H1 (cell line): Measurements from ENCODE around the gene SLC26A8. TPM values are rescaled to one million over a fixed set of nuclear protein-coding genes. Genes with fewer than 3 reads are reported as not detected.

Experiments
- CTCF ChIA-PET: fragments of 300-600 bp; sonication (Branson Sonifier 250); formaldehyde crosslinking; loops from one replicate; lab custom pipeline; 2021; ENCODE audit not compliant: partially characterized antibody; lab: Charles Lee
- POLR2A ChIA-PET: fragments of 300-600 bp; sonication (Branson Sonifier 250); formaldehyde crosslinking; loops from one replicate; lab custom pipeline; 2021; ENCODE audit warnings: inconsistent platforms; ENCODE audit not compliant: partially characterized antibody; lab: Charles Lee
- DNase-seq, 2 experiments: peaks; one replicate each; pipeline versions ENCODE4 v3.0.0 to v3.0.0-alpha.2; 2010 to 2022; ENCODE audit warnings: low spot score in 2 of 2, low read depth in 1 of 2, mixed read lengths in 1 of 2
- FAIRE-seq: peaks from 2 replicates; lab custom pipeline; 2011; peaks lifted over from hg19 to GRCh38; lab: Jason Lieb, UNC
- H2AFZ ChIP-seq: 2 replicates; pipeline ENCODE4 v1.8.1; 2012; ENCODE audit warnings: low read length, inconsistent platforms
- H2AK5ac ChIP-seq: 2 replicates; pipeline ENCODE4 v1.6.1; 2013; ENCODE audit warnings: low read depth, low read length
- H2BK120ac ChIP-seq: replicated peaks from 2 replicates; pipeline ENCODE3; 2013; ENCODE audit warnings: low read depth, low read length, inconsistent platforms
- H2BK12ac ChIP-seq: 2 replicates; pipeline ENCODE4 v1.6.1; 2013; ENCODE audit warnings: low read depth, low read length
- H2BK15ac ChIP-seq: 2 replicates; pipeline ENCODE4 v1.6.1; 2013; ENCODE audit warnings: low read length
- H2BK20ac ChIP-seq: 2 replicates; pipeline ENCODE4 v1.6.1; 2013; ENCODE audit warnings: low read length
- H2BK5ac ChIP-seq: 2 replicates; pipeline ENCODE4 v1.6.1; 2013; ENCODE audit warnings: low read depth, low read length
- H3K14ac ChIP-seq: 2 replicates; pipeline ENCODE4 v1.6.1; 2013; ENCODE audit warnings: inconsistent platforms; ENCODE audit not compliant: insufficient read length
- H3K18ac ChIP-seq: 2 replicates; pipeline ENCODE4 v1.6.1; 2013; ENCODE audit warnings: low read length; ENCODE audit errors: extremely low read depth
- H3K23ac ChIP-seq: 2 replicates; pipeline ENCODE4 v1.6.1; 2013; ENCODE audit warnings: inconsistent platforms; ENCODE audit not compliant: insufficient read length
- H3K23me2 ChIP-seq: 2 replicates; pipeline ENCODE4 v1.6.1; 2013; ENCODE audit warnings: low read depth, low read length
- H3K27ac ChIP-seq: 2 replicates; pipeline ENCODE4 v1.6.1; 2011; ENCODE audit warnings: low read depth, low read length, inconsistent platforms
- H3K27me3 ChIP-seq, 4 experiments: replicated peaks in 1 of 4; 1 replicate in 1 of 4; 2 replicates in 3 of 4; pipeline versions ENCODE4 v1.6.1 to v1.8.1; 2011 to 2013; ENCODE audit warnings: low read length in 3 of 4, mild to moderate bottlenecking in 3 of 4, inconsistent platforms in 2 of 4, mixed read lengths in 2 of 4, moderate library complexity in 1 of 4; ENCODE audit not compliant: control insufficient read depth in 3 of 4, insufficient read depth in 3 of 4; ENCODE audit errors: extremely low read depth in 1 of 4
- H3K36me3 ChIP-seq, 4 experiments: 2 replicates each; pipeline versions ENCODE4 v1.6.1 to v1.8.1; 2011 to 2013; ENCODE audit warnings: mild to moderate bottlenecking in 4 of 4, low read length in 3 of 4, moderate library complexity in 2 of 4, control low read depth in 1 of 4, inconsistent platforms in 1 of 4; ENCODE audit not compliant: insufficient read depth in 4 of 4, control insufficient read depth in 2 of 4
- H3K4ac ChIP-seq: replicated peaks from 2 replicates; pipeline ENCODE3; 2013; ENCODE audit warnings: low read length, low read depth, mixed read lengths, inconsistent platforms; ENCODE audit not compliant: insufficient read length
- H3K4me1 ChIP-seq, 4 experiments: replicated peaks in 1 of 4; 1 replicate in 1 of 4; 2 replicates in 3 of 4; pipeline versions ENCODE4 v1.6.1 to v1.8.1; 2011 to 2013; ENCODE audit warnings: low read length in 3 of 4, inconsistent platforms in 2 of 4, mixed read lengths in 1 of 4; ENCODE audit not compliant: insufficient read depth in 4 of 4, control insufficient read depth in 3 of 4
- H3K4me2 ChIP-seq, 2 experiments: 2 replicates each; pipeline versions ENCODE4 v1.6.1 to v1.8.1; 2011 to 2013; ENCODE audit warnings: low read depth in 2 of 2, low read length in 2 of 2, control low read depth in 1 of 2, inconsistent platforms in 1 of 2, mild to moderate bottlenecking in 1 of 2; ENCODE audit not compliant: insufficient read depth in 1 of 2
- H3K4me3 ChIP-seq, 4 experiments: fragments of 200-600, 300-600 bp in 1 of 4; sonication (generic), shearing (Covaris generic), sonication (Bioruptor Twin) in 1 of 4; 2 replicates each; pipeline versions ENCODE4 v1.5.1 to v1.8.1; 2011 to 2016; ENCODE audit warnings: low read length in 4 of 4, low read depth in 3 of 4, control low read depth in 2 of 4, inconsistent platforms in 2 of 4, mild to moderate bottlenecking in 2 of 4, mixed read lengths in 1 of 4, moderate library complexity in 1 of 4; ENCODE audit not compliant: insufficient read depth in 2 of 4; ENCODE audit errors: extremely low read depth in 1 of 4
- H3K56ac ChIP-seq: replicated peaks from 2 replicates; pipeline ENCODE3; 2013; ENCODE audit warnings: low read depth, mild to moderate bottlenecking, mixed read lengths, low read length, inconsistent platforms; ENCODE audit not compliant: insufficient read length
- H3K79me1 ChIP-seq: 2 replicates; pipeline ENCODE4 v1.6.1; 2013; ENCODE audit warnings: low read depth, low read length, control low read depth
- H3K79me2 ChIP-seq, 2 experiments: 2 replicates each; pipeline versions ENCODE4 v1.6.1 to v1.8.1; 2012 to 2013; ENCODE audit warnings: low read length in 2 of 2, mild to moderate bottlenecking in 2 of 2, inconsistent platforms in 1 of 2; ENCODE audit not compliant: insufficient read depth in 2 of 2, control insufficient read depth in 1 of 2
- H3K9ac ChIP-seq, 4 experiments: replicated peaks in 1 of 4; 1 replicate in 1 of 4; 2 replicates in 3 of 4; pipeline versions ENCODE4 v1.6.1 to v1.8.1; 2011 to 2013; ENCODE audit warnings: low read depth in 3 of 4, low read length in 3 of 4, control low read depth in 2 of 4, mild to moderate bottlenecking in 2 of 4, moderate library complexity in 2 of 4, inconsistent platforms in 1 of 4; ENCODE audit errors: extremely low read depth in 1 of 4
- H3K9me3 ChIP-seq, 2 experiments: 2 replicates each; pipeline versions ENCODE4 v1.6.1 to v1.8.1; 2012 to 2013; ENCODE audit warnings: mild to moderate bottlenecking in 2 of 2, moderate library complexity in 2 of 2, control low read depth in 1 of 2, inconsistent platforms in 1 of 2, low read depth in 1 of 2, low read length in 1 of 2, mixed read lengths in 1 of 2; ENCODE audit not compliant: insufficient read depth in 2 of 2
- H4K20me1 ChIP-seq, 2 experiments: replicated peaks in 1 of 2; 2 replicates each; pipeline versions ENCODE3 to v1.8.1; 2011 to 2013; ENCODE audit warnings: inconsistent platforms in 2 of 2, low read length in 2 of 2, mild to moderate bottlenecking in 1 of 2; ENCODE audit not compliant: insufficient read depth in 2 of 2, control insufficient read depth in 1 of 2
- H4K5ac ChIP-seq: 2 replicates; pipeline ENCODE4 v1.6.1; 2013; ENCODE audit warnings: low read length, low read depth, mixed read lengths, inconsistent platforms; ENCODE audit not compliant: insufficient read length
- H4K8ac ChIP-seq: 2 replicates; pipeline ENCODE4 v1.8.0; 2013; ENCODE audit warnings: mild to moderate bottlenecking, moderate library complexity, low read length, inconsistent platforms; ENCODE audit not compliant: insufficient read depth; ENCODE audit errors: extremely low read depth
- H4K91ac ChIP-seq: replicated peaks from 2 replicates; pipeline ENCODE3; 2013; ENCODE audit warnings: low read length, mixed read lengths, inconsistent platforms; ENCODE audit not compliant: insufficient read length
- BCL11A ChIP-seq, 2 experiments: IDR thresholded peaks; one replicate each; pipeline ENCODE4 v1.6.1; 2011; ENCODE audit warnings: low read depth in 2 of 2, low read length in 2 of 2, mild to moderate bottlenecking in 2 of 2
- CREB1 ChIP-seq: IDR thresholded peaks from 2 replicates; pipeline ENCODE4 v1.6.1; 2012; ENCODE audit warnings: inconsistent platforms
- GABPA ChIP-seq: IDR thresholded peaks from 2 replicates; pipeline ENCODE4 v1.6.1; 2011; ENCODE audit warnings: mild to moderate bottlenecking, low read length, moderate library complexity, borderline replicate concordance; ENCODE audit not compliant: insufficient read depth
- HDAC6 ChIP-seq: IDR thresholded peaks from one replicate; pipeline ENCODE4 v1.7.1; 2012; ENCODE audit warnings: low read depth, mild to moderate bottlenecking, inconsistent platforms, low read length, moderate library complexity
- JUN ChIP-seq: IDR thresholded peaks from 2 replicates; pipeline ENCODE4 v1.6.1; 2011; ENCODE audit warnings: low read depth, mild to moderate bottlenecking, improper control_type of control experiment, low read length
- KDM1A ChIP-seq: fragments of 200-600, 300-600 bp; sonication (generic); IDR thresholded peaks from 2 replicates; pipeline ENCODE4 v1.7.1; 2016; ENCODE audit warnings: mild to moderate bottlenecking, low read length, borderline replicate concordance
- KDM5A ChIP-seq: fragments of 200-600 bp; IDR thresholded peaks from 2 replicates; pipeline ENCODE4 v1.7.1; 2012; ENCODE audit warnings: mild to moderate bottlenecking, low read length, inconsistent platforms, mixed read lengths
- POLR2A ChIP-seq, 2 experiments: IDR thresholded peaks; 1 replicate in 1 of 2; 2 replicates in 1 of 2; pipeline ENCODE4 v1.6.1; 2011; ENCODE audit warnings: low read depth in 2 of 2, low read length in 2 of 2, mild to moderate bottlenecking in 2 of 2; ENCODE audit errors: control extremely low read depth in 1 of 2
- POLR2AphosphoS5 ChIP-seq: IDR thresholded peaks from 2 replicates; pipeline ENCODE4 v1.6.1; 2011; ENCODE audit warnings: low read depth, low read length
- RFX5 ChIP-seq: IDR thresholded peaks from 2 replicates; pipeline ENCODE4 v1.6.1; 2011; ENCODE audit warnings: low read depth, low read length, improper control_type of control experiment, borderline replicate concordance
- SAP30 ChIP-seq: fragments of 300-600 bp; sonication (generic); IDR thresholded peaks from 2 replicates; pipeline ENCODE4 v1.7.1; 2012; ENCODE audit warnings: low read length, moderate library complexity, mild to moderate bottlenecking, inconsistent platforms; ENCODE audit not compliant: insufficient read depth, insufficient replicate concordance
- SIN3A ChIP-seq, 2 experiments: IDR thresholded peaks in 1 of 2; conservative IDR thresholded peaks in 1 of 2; 2 replicates each; pipeline ENCODE4 v1.6.1; 2011 to 2012; ENCODE audit warnings: low read length in 2 of 2, improper control_type of control experiment in 1 of 2, low read depth in 1 of 2, mild to moderate bottlenecking in 1 of 2
- SP4 ChIP-seq: IDR thresholded peaks from 2 replicates; pipeline ENCODE4 v1.6.1; 2012; ENCODE audit warnings: low read length, inconsistent platforms
- YY1 ChIP-seq: IDR thresholded peaks from 2 replicates; pipeline ENCODE4 v1.6.1; 2011; ENCODE audit warnings: low read depth, mild to moderate bottlenecking, low read length
- ZNF274 ChIP-seq: IDR thresholded peaks from 2 replicates; pipeline ENCODE4 v1.7.0; 2012; ENCODE audit warnings: low read length, borderline replicate concordance; ENCODE audit errors: extremely low read depth
- WGBS, 2 experiments: shearing (Covaris generic) in 1 of 2; methylation state at CpG; one replicate each; pipeline versions ENCODE4 v1.1.6 to v1.1.7; 2013 to 2015; ENCODE audit warnings: low lambda C conversion rate in 2 of 2, mixed read lengths in 2 of 2, inconsistent platforms in 1 of 2, low coverage in 1 of 2, missing lambda C conversion rate in 1 of 2; ENCODE audit not compliant: insufficient replicate concordance in 2 of 2, insufficient coverage in 1 of 2, insufficient read length in 1 of 2; ENCODE audit errors: extremely low coverage in 1 of 2, missing lambda C conversion rate in 1 of 2; 5-methylcytosine and 5-hydroxymethylcytosine counted together
- polyA plus RNA-seq, 7 experiments: library from polyadenylated mRNA; depleted of rRNA in 3 of 7; stranded (reverse) in 5 of 7; unstranded in 2 of 7; fragments of >200 nt in 5 of 7; fragments of 200-250 nt in 2 of 7; gene quantifications; 1 replicate in 5 of 7; 2 replicates in 1 of 7; 4 replicates in 1 of 7; pipeline versions ENCODE4 v1.2.1 to v1.2.3, GENCODE V29; 2011 to 2013; ENCODE audit warnings: missing spikeins in 2 of 7, mixed read lengths in 2 of 7
- total RNA-seq: library from RNA; stranded (reverse); fragmentation: NEBNext Ultra II Directional; extraction: Animal tissue kit (Norgen Biotek cat#: 25700); gene quantifications from 2 replicates; pipeline ENCODE4 v1.2.1, GENCODE V29; 2021

The SLC26A8 gene
- total and polyA plus RNA-seq, 2 of the 8 experiments (the other 6 are each of a cell fraction or from before 2014, with no cell fraction given), result 0.56 to 0.57 TPM

DNA sequence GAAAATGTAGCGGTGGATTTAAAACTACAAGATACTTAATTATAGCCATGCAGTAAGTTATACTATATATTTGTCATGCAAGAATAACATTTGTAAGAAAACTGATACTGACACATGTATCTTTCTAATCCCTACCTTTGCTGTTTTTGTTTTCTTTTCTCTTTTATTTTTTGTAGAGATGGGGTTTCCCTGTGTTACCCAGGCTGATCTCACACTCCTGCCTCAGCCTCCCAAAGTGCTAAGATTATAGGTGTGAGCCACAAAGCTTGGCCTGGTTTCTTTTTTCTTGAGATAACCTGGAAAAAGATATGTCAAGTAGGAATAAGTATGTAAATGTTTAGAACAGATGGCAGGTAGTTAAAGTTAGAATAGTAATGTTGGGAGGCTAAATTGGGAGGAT is 47.3 kb upstream of the SLC26A8 start:
- Histone ChIP-seq H4K91ac (no peak overlapping the region), H3K9me3 (no peaks in the 10 kb centered on the region), H3K27ac (no peak overlapping the region), H3K79me1 (no peaks in the 10 kb centered on the region), H3K23me2 (no peaks in the 10 kb centered on the region), H3K27me3 (no peaks in the 10 kb centered on the region), H2AK5ac (no peak overlapping the region), H2BK15ac (no peak overlapping the region), H3K36me3 (peaks cover 0 to 2% (median under 1%) of the 10 kb centered on the region in 4 experiments; a peak in 1 of 8 replicates), H3K79me2 (peaks cover 0 to 11% of the 10 kb centered on the region in 2 experiments; a peak in 2 of 4 replicates), H3K14ac (no peak overlapping the region), H3K9ac (no peak overlapping the region), H3K4ac (no peak overlapping the region), H3K56ac (no peak overlapping the region), H3K4me1 (no peaks in the 10 kb centered on the region), H2AFZ (no peak overlapping the region), H2BK20ac (no peak overlapping the region), H4K5ac (no peak overlapping the region), H4K20me1 (peaks cover 0 to 2% of the 10 kb centered on the region in 2 experiments), H3K23ac (no peak overlapping the region), H2BK12ac (no peak overlapping the region), H3K4me3 (no peak overlapping the region), H3K18ac (no peak overlapping the region), H3K4me2 (no peak overlapping the region), H2BK5ac (no peak overlapping the region), H2BK120ac (no peak overlapping the region), H4K8ac (no peak overlapping the region)
- CTCF ChIA-PET, result no interaction called here
- FAIRE-seq (no peak), DNase-seq (no peak)
- 100% methylated on average over 1 of the region's 1 CpG; no CpG with 5 or more reads in 1 of the 2 experiments for WGBS, 2 experiments
- POLR2A ChIA-PET, result no interaction called here
- no peak for TF ChIP-seq GABPA
- no peak for TF ChIP-seq SIN3A (conservative IDR thresholded peaks at IDR 0.05 in 1 of 2, IDR thresholded peaks at IDR 0.05 in 1 of 2; ENCODE audit: low read depth in 1 of 2, low read length in 2 of 2)
- TF ChIP-seq KDM5A, result no peak
- TF ChIP-seq POLR2AphosphoS5, result no peak
- no peak for TF ChIP-seq RFX5
- TF ChIP-seq SAP30, result no peak
- TF ChIP-seq HDAC6, result no peak
- TF ChIP-seq ZNF274, result no peak
- no peak for TF ChIP-seq KDM1A
- TF ChIP-seq POLR2A (IDR thresholded peaks at IDR 0.05; ENCODE audit: control extremely low read depth in 1 of 2, low read depth in 2 of 2, low read length in 2 of 2), result no peak
- no peak for TF ChIP-seq JUN
- no peak for TF ChIP-seq YY1
- no peak for TF ChIP-seq CREB1
- no peak for TF ChIP-seq BCL11A (IDR thresholded peaks at IDR 0.05; ENCODE audit: low read depth in 2 of 2, low read length in 2 of 2)
- no peak for TF ChIP-seq SP4
